Measurements from ENCODE around the gene TMEM184B.

The TMEM184B gene

DNA sequence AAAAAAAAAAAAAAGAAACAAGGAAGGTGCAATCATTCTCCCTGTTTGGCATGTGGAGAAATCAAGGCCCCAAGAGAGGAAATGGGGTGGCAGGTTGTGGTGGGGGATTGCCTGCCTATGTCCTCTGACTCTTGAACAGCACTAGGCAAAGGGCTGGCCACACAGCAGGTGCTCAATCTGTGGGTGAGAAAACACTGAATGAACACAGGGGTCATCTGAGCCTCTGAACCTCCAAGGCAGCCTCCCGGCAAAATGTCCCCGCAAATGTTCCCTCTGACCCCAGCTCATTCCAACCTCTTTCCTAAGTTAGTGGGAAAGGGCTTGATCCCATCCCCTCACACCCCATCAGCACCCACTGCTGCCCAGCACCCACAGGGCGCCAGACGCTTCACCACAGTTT lies 95.8 kb downstream of the TMEM184B start:
- TF ChIP-seq, protein P1, sequence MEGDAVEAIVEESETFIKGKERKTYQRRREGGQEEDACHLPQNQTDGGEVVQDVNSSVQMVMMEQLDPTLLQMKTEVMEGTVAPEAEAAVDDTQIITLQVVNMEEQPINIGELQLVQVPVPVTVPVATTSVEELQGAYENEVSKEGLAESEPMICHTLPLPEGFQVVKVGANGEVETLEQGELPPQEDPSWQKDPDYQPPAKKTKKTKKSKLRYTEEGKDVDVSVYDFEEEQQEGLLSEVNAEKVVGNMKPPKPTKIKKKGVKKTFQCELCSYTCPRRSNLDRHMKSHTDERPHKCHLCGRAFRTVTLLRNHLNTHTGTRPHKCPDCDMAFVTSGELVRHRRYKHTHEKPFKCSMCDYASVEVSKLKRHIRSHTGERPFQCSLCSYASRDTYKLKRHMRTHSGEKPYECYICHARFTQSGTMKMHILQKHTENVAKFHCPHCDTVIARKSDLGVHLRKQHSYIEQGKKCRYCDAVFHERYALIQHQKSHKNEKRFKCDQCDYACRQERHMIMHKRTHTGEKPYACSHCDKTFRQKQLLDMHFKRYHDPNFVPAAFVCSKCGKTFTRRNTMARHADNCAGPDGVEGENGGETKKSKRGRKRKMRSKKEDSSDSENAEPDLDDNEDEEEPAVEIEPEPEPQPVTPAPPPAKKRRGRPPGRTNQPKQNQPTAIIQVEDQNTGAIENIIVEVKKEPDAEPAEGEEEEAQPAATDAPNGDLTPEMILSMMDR (IDR thresholded peaks at IDR 0.05; ENCODE audit: poor library complexity, severe bottlenecking) = no peak
- ATAC-seq (ENCODE audit: low read depth) (no peak), DNase-seq (ENCODE audit: low spot score) (no peak)
- Histone ChIP-seq H3K27me3 (ENCODE audit: insufficient read depth, poor library complexity, severe bottlenecking) (no peaks in the 10 kb centered on the region), H3K36me3 (ENCODE audit: low read depth) (no peaks in the 10 kb centered on the region), H3K4me1 (ENCODE audit: insufficient read depth, poor library complexity, severe bottlenecking) (peaks cover 50% of the 10 kb centered on the region), H3K9me3 (ENCODE audit: severe bottlenecking) (no peaks in the 10 kb centered on the region), H3K27ac (ENCODE audit: poor library complexity, severe bottlenecking) (peak overlapping the region; percentile 93), H3K4me3 (ENCODE audit: severe bottlenecking) (no peak overlapping the region)

DNA sequence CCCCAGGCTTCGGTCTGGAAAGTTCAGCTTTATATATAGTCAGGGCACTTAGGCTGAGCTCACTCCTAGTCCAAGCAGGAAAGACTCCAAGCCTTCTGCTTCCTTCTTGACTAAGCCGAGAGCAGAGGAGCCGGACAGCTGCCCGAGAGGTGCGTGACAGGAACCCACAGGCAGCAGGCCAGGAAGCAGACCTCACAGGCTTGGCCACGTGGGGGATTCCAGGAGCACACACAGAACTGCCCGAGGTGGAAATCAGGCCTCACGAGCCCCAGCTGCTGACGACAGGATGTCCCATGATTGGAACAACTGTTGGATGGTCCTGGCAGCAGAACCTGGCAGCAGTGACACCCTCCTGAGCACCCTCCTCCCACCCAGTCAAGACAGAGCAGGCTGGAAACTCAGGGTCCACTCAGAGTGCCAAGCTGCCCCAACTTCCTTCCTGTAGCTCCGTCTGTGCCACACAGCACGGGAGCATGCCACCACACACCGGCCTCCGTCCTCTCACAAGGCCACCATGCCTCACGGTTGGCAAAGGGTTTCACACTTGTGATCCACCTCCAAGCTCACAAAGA lies 96.6 kb downstream of the TMEM184B start:
- H3K4me3 ChIP-seq (ENCODE audit: severe bottlenecking) = no peak overlapping the region
- H3K4me1 ChIP-seq (ENCODE audit: insufficient read depth, poor library complexity, severe bottlenecking) = peaks cover 51% of the 10 kb centered on the region
- H3K36me3 ChIP-seq (ENCODE audit: low read depth) = no peaks in the 10 kb centered on the region
- H3K27ac ChIP-seq (ENCODE audit: poor library complexity, severe bottlenecking) = no peak overlapping the region
- TF ChIP-seq, protein P1 (IDR thresholded peaks at IDR 0.05; ENCODE audit: poor library complexity, severe bottlenecking) = no peak
- no peak for DNase-seq (ENCODE audit: low spot score)
- ATAC-seq (ENCODE audit: low read depth) = no peak
- no peaks in the 10 kb centered on the region for H3K9me3 ChIP-seq (ENCODE audit: severe bottlenecking)
- no peaks in the 10 kb centered on the region for H3K27me3 ChIP-seq (ENCODE audit: insufficient read depth, poor library complexity, severe bottlenecking)

DNA sequence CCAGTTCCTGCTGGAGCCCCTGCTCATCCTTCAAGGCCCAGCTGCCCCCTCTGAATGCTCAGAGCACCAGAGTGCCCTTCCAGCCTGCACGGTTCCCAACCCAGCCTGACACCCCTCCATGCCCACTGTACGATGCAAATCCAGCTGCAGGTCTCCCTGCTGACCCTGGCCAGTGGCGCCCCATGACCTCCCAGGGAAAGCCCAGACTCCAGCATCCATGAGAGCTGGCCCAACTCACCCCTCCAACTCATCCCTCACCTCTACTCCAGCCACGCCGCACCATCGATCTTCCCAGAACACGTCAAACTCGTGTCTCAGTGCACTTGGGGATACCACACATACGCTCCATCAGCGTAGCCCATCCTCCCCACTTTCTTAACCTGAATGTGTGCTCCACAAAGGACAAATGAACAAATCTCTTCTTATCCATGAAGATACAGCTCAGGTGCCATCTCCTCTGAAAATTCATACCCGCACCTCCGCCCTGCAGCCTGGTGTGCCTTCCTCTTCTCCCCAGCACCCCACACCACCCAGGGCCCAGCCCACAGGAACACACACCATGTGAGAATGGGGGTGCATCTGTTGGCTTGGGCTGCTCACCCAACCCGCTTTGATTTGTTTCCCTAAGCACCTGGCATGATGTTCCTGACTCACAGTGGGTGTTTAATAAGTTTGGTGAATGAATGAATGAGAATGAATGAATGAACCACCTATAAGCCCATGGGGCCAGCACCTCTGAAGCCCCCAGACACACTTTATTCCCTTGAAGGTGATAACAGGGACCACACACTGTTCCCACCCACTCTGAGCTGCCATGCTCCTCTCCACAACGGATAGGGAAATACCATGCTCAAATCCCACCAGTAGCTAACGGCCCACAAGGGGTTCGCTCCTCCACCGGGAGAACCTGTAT lies 97.3 kb downstream of the TMEM184B start:
- no peak overlapping the region for H3K27ac ChIP-seq (ENCODE audit: poor library complexity, severe bottlenecking)
- H3K4me1 ChIP-seq (ENCODE audit: insufficient read depth, poor library complexity, severe bottlenecking) = peaks cover 43% of the 10 kb centered on the region
- H3K36me3 ChIP-seq (ENCODE audit: low read depth) = no peaks in the 10 kb centered on the region
- no peak overlapping the region for H3K4me3 ChIP-seq (ENCODE audit: severe bottlenecking)
- H3K9me3 ChIP-seq (ENCODE audit: severe bottlenecking) = no peaks in the 10 kb centered on the region
- ATAC-seq (ENCODE audit: low read depth) = no peak
- no peak for DNase-seq (ENCODE audit: low spot score)
- no peaks in the 10 kb centered on the region for H3K27me3 ChIP-seq (ENCODE audit: insufficient read depth, poor library complexity, severe bottlenecking)
- TF ChIP-seq, protein P1 (IDR thresholded peaks at IDR 0.05; ENCODE audit: poor library complexity, severe bottlenecking) = no peak

DNA sequence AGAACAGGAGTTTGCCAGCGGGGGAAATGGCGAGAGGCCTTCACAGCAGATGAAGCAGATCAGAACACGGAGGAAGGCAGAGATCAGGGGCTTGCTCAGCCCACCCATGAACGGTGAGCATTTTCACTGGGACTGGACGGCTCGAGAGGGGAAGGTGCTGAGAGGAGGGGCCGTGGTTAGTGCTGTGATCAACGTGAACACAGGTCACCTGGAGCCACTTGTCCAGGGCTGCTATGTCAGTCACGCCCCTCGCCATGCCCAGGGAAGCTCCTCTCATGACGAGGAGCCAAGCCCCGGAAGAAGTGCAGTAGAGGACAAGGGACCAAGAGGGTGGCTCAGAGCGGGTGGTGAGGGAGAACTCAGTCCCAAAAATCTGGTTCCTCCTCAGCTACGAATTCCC lies 98.2 kb downstream of the TMEM184B start:
- TF ChIP-seq, protein P1 (IDR thresholded peaks at IDR 0.05; ENCODE audit: poor library complexity, severe bottlenecking) = no peak
- no peak overlapping the region for H3K4me3 ChIP-seq (ENCODE audit: severe bottlenecking)
- H3K27ac ChIP-seq (ENCODE audit: poor library complexity, severe bottlenecking) = no peak overlapping the region
- H3K36me3 ChIP-seq (ENCODE audit: low read depth) = no peaks in the 10 kb centered on the region
- H3K4me1 ChIP-seq (ENCODE audit: insufficient read depth, poor library complexity, severe bottlenecking) = peaks cover 34% of the 10 kb centered on the region
- ATAC-seq (ENCODE audit: low read depth) (no peak), DNase-seq (ENCODE audit: low spot score) (no peak)
- H3K9me3 ChIP-seq (ENCODE audit: severe bottlenecking) = no peaks in the 10 kb centered on the region
- H3K27me3 ChIP-seq (ENCODE audit: insufficient read depth, poor library complexity, severe bottlenecking) = no peaks in the 10 kb centered on the region

DNA sequence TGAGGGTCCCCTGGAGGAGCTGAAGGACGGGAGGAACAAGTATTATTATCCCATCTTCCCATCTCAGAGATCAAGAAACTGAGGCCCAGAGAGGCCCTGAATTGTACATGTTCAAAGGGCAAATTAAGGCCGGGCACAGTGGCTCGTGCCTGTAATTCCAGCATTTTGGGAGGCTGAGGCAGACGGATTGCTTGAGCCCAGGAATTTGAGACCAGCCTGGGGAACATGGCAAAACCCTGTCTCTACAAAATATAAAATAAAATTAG lies 99.2 kb downstream of the TMEM184B start:
- Histone ChIP-seq H3K27me3 (ENCODE audit: insufficient read depth, poor library complexity, severe bottlenecking) (no peaks in the 10 kb centered on the region), H3K9me3 (ENCODE audit: severe bottlenecking) (no peaks in the 10 kb centered on the region), H3K4me3 (ENCODE audit: severe bottlenecking) (no peak overlapping the region), H3K4me1 (ENCODE audit: insufficient read depth, poor library complexity, severe bottlenecking) (peaks cover 30% of the 10 kb centered on the region), H3K27ac (ENCODE audit: poor library complexity, severe bottlenecking) (peak overlapping the region; percentile 62), H3K36me3 (ENCODE audit: low read depth) (no peaks in the 10 kb centered on the region)
- ATAC-seq (ENCODE audit: low read depth) (no peak), DNase-seq (ENCODE audit: low spot score) (no peak)
- TF ChIP-seq, protein P1 (IDR thresholded peaks at IDR 0.05; ENCODE audit: poor library complexity, severe bottlenecking) = no peak
